ENCODE measurements around the gene ZXDC.

DNA sequence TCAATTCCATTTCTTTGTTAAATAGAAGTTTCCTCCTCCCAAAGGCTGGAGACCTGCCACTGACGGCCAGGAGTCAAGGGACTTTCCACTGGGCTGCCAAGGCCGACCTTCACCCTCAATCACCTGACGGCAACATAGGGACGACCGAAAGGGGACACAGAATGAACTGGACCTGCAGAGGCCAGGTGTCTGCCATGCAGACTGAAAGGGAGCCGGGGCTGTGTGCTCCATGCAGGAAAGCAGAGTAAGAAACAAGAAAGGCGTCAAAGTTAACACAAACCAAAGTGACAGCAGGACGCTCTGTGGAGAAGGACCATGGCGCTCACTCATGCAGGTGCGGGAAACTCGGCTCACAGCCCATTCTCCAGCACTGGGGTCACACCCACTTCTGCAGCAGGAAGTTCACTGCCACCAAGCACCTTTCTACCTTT lies 26.1 kb downstream of the ZXDC start:
- TF ChIP-seq, protein P1, sequence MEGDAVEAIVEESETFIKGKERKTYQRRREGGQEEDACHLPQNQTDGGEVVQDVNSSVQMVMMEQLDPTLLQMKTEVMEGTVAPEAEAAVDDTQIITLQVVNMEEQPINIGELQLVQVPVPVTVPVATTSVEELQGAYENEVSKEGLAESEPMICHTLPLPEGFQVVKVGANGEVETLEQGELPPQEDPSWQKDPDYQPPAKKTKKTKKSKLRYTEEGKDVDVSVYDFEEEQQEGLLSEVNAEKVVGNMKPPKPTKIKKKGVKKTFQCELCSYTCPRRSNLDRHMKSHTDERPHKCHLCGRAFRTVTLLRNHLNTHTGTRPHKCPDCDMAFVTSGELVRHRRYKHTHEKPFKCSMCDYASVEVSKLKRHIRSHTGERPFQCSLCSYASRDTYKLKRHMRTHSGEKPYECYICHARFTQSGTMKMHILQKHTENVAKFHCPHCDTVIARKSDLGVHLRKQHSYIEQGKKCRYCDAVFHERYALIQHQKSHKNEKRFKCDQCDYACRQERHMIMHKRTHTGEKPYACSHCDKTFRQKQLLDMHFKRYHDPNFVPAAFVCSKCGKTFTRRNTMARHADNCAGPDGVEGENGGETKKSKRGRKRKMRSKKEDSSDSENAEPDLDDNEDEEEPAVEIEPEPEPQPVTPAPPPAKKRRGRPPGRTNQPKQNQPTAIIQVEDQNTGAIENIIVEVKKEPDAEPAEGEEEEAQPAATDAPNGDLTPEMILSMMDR (IDR thresholded peaks at IDR 0.05; ENCODE audit: poor library complexity): no peak
- no peak for TF ChIP-seq EZH2 (IDR thresholded peaks at IDR 0.05; ENCODE audit: borderline replicate concordance)
